Body of pancreas (tissue), 4 donors: ENCODE data around the gene CNP.

Source experiments
- POLR2A ChIP-seq, 3 donors: fragments of 450-650 bp; IDR thresholded peaks; one replicate each; pipeline ENCODE4 v1.6.1; 2016; ENCODE audit warnings: antibody characterized with exemption in 3 of 3, mild to moderate bottlenecking in 2 of 3
- TF ChIP-seq, protein P1 (sequence below), 7 experiments: fragments of 450-650 bp in 4 of 7; fragments of 200-600 bp in 3 of 7; sonication (generic) in 3 of 7; IDR thresholded peaks; one replicate each; pipeline ENCODE4 v1.5.1; 2016 to 2019; ENCODE audit warnings: antibody characterized with exemption in 7 of 7

- no peak for TF ChIP-seq POLR2A (IDR thresholded peaks at IDR 0.05)
- TF ChIP-seq, protein P1, sequence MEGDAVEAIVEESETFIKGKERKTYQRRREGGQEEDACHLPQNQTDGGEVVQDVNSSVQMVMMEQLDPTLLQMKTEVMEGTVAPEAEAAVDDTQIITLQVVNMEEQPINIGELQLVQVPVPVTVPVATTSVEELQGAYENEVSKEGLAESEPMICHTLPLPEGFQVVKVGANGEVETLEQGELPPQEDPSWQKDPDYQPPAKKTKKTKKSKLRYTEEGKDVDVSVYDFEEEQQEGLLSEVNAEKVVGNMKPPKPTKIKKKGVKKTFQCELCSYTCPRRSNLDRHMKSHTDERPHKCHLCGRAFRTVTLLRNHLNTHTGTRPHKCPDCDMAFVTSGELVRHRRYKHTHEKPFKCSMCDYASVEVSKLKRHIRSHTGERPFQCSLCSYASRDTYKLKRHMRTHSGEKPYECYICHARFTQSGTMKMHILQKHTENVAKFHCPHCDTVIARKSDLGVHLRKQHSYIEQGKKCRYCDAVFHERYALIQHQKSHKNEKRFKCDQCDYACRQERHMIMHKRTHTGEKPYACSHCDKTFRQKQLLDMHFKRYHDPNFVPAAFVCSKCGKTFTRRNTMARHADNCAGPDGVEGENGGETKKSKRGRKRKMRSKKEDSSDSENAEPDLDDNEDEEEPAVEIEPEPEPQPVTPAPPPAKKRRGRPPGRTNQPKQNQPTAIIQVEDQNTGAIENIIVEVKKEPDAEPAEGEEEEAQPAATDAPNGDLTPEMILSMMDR (IDR thresholded peaks at IDR 0.05): no peak
Observed at GRCh38 chr17:41975099-41976083, 8.8 kb downstream of the CNP start.
